ENCODE results near the gene THNSL1. TPM values are rescaled to one million over a fixed set of nuclear protein-coding genes. Genes with fewer than 3 reads are reported as not detected.
"Not testable (repeated sequence)": the region's sequence is repeated elsewhere in the genome, so short reads cannot be mapped to it uniquely, and the experiment has no call there.

The THNSL1 gene
- total RNA-seq, 1 donor from 2014 or later, result 7.7 TPM

DNA sequence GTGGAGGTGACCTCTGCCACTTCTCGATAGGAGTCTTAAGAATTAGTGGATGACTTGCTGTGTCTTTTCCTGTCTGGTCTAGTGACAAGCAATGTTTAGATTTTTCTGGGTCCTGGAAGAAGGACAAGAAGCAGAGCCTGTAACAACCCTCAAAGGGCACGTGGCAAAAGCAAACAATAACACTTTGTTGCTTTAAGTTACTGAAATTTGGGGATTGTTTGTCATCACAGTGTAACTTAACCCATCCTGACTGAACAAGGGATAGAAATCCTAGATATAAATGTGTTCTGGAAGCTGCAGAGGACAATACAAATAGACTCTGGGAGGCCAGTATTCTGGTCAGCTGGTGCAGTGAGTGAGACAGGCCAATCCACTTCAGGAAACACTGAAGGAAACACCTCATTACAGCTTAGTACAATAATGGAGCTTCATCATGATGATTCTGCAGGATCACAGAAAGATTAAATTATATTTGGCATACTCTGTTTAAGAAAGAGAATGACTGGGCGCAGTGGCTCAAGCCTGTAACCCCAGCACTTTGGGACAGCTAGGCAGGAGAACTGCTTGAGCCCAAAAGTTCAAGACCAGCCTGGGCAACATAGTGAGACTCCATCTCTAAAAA is 23.8 kb upstream of the THNSL1 start:
- ATAC-seq (no peak), DNase-seq (no peak)
- intact Hi-C loops (cut with micrococcal nuclease), result loop anchor here (10.0 kb wide), 1 partner anchor 348 kb away; no protein-coding TSS in a partner anchor

DNA sequence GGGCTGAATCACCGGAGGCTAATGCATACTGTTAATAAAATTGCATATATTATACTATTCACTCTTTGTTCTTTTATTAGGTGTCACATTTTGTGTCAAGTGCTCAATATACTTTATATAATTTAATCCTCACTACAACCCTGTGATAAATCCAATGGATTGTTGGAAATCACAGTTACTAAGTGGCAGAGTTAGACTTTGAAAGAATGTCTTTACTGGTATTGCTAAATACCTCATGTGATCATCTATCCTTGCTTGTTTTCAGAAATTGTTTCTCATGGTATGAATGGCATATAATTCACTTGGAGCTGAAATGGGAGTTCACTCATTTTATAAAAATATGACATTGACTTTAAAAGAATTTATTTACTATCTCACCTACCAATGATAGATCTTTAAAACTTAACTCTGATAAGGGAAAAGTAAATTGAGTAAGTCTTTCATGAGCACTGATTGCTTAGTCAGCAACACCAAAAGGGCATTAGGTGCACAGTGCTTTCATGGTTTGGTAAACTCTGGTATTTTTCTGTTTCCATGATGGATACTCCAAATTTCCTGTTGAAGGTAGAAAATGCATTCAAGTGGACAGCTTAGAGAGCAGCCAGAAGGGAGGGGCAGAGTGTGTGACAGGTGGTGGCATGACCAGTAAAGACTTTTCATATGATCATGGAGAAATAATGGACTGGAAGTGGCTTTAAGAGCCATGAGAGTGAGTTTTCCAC is 23.0 kb upstream of the THNSL1 start:
- DNase-seq (no peak), ATAC-seq (no peak)
- intact Hi-C loops (cut with micrococcal nuclease), result loop anchor here (10.0 kb wide), 1 partner anchor 349 kb away; no protein-coding TSS in a partner anchor

DNA sequence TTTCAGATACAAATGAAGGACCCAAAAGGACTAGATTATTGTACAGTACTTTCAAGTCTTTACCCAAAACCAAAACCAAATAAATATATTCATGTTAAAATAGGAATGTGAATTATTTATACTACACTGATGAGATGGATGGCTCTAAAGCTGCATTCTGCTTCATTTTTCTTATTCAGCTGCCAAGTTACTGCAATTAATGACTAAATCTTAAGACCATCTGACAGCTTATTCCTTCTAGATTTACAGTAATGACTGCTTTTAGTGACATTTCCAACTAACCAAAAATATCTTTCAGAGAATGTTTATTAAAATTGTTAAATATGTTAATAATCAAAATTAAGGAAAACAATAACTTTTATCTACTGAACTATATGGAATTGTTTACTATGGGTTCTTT is 21.3 kb upstream of the THNSL1 start:
- no peak for DNase-seq
- intact Hi-C loops (cut with micrococcal nuclease), result loop anchor here (10.0 kb wide), 1 partner anchor 350 kb away; no protein-coding TSS in a partner anchor
- no peak for ATAC-seq

DNA sequence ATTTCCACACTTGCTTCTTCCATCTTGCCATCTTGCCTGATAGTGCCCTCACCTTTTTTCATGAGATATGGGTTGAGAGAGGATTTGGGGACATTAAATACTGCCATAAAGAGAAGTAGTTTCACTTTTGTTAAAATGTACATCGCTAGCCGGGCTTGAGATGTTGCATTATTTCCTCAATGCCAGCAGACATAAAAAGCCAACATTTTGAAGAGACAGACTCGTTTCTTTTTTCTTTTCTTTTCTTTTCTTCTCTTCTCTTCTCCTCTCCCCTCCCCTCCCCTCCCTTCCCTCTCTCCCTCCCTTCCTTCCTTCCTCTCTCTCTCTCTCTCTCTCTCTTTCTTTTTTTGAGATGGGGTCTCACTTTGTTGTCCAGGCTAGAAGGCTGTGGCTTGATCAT is 18.4 kb upstream of the THNSL1 start:
- no peak for DNase-seq
- ATAC-seq, result no peak
- intact Hi-C loops (cut with micrococcal nuclease), result loop anchor here (10.0 kb wide), 1 partner anchor 353 kb away; no protein-coding TSS in a partner anchor

DNA sequence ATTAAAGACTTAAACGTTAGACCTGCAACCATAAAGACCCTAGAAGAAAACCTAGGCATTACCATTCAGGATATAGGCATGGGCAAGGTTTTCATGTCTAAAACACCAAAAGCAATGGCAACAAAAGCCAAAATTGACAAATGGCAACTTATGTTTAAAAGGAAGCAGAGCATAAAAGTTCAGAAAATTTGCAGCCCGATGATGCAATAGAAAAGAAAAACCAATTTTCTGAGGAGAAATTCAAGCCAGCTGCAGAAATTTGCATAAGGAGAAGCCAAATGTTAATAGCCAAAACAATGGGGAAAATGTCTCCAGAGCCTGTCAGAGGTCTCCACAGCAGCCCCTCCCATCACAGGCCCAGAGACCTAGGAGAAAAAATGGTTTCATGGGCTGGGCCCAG is 4.8 kb upstream of the THNSL1 start:
- ATAC-seq; intact Hi-C loops (cut with micrococcal nuclease); DNase-seq: not testable (repeated sequence)

DNA sequence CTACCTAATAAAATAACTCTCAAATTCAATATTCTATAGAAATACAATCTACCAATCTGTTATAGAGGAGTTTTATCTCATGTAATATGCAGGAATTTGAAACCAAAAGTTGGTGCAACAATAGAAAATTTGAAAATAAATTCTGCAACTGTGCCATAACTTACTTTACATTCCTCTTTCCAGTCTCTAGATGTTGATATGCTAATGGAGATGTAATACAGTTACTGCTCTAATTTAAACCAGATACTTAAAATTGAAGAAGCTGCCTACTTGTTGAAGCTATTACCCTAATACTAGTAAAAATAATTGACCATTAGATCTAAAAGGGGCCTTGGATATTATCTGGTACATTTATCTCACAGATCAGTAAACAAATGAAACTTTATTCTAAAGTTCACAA is 1.8 kb upstream of the THNSL1 start:
- intact Hi-C loops (cut with micrococcal nuclease), result no loop called here
- DNase-seq (no peak), ATAC-seq (no peak)

DNA sequence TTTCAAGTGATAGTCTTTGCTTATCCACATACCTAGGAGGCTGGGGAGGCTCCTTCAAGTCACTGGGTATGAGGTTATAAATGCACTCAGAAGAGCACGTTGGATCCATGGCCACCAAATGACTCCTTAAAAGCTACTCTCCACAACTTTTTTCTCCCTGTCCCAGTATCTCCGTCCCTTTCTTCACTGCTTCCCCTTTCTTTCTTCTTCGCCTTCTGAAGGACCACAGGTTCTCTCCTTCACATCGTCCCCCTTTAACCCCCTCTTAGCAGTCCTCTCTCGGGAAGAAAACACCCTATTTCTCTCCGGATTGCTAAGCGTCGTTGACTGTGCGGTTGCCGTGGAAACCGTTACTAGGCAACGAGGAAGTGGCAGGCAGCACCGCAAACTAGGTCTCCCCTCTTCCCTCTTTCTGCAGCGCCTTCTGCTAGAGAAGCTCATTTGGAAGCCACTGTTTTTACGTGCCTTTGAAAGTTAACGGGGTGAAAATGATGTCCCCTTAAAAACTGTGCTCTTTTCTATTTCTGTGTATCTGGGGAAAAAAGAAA is 510 bp upstream of the THNSL1 start, which contains the start of gene ENKUR:
TSS of gene ENKUR (minus strand) at position 331 of the 548 bp plus-strand sequence. CDS start at position 109, 222 bp downstream.
- intact Hi-C loops (cut with micrococcal nuclease), result no loop called here
- DNase-seq (peak; percentile 92), ATAC-seq (peak; percentile 57)

DNA sequence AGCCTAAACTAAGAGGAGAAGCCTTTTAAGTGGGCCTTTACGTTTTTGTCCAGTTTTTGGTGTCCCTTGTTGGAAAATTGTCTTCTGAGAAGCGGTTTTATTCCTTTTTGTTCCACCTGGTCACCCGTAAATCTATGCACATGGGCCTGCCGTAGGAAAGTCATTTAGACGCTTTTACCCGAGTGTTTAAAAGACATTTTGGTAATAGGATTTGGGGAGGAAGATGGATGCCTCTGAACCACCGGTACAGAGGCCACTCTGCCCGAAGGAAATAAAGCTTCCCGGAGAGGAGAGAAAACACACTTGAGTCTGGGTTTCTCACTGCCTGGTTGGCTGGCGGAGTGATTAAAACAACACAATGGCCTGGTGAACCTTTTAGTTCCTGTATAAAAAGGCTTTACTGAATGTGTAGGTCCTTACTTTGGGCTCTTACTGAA is 760 bp downstream of the THNSL1 start:
- intact Hi-C loops (cut with micrococcal nuclease), result no loop called here
- DNase-seq (no peak), ATAC-seq (no peak)

DNA sequence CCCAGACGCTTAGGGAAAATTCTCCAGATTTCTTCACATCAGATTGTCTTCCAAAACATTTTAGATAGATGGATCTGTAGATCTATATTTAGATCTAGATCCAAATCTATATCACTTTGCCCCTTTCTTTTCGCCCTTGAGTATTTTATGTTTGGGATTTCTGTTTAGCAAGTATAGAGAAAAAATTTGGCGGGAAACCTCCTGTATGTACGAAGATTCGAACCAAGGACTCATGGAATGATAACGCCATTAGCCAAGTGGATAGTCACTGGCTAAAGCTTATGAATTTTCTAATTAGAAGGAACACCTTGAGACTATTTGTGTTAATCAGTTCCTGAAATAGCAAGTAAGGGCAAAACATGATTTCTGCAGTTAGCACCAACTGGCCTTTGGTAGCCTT is 1.2 kb downstream of the THNSL1 start:
- ATAC-seq, result no peak
- DNase-seq, result no peak
- intact Hi-C loops (cut with micrococcal nuclease), result no loop called here

DNA sequence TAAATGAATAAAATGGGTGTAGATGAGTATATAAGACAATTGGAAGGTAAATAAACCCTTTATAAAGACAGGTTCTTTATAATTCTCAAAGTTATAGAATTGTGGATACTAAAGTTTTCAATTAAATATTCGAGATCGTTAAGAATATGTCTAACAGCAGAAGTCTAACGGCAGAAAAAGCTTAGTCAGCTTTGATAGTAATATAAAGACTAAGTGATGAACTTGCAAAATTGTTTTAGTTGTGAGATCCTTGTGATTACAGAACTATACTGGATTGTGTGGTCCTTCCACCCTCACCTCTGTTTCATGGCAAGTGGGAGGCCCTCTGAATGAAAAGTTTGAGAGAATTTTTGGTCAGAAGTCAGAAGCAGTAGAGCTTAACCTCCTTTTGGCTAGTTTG is 2.3 kb downstream of the THNSL1 start:
- intact Hi-C loops (cut with micrococcal nuclease), result no loop called here
- ATAC-seq (no peak), DNase-seq (no peak)

DNA sequence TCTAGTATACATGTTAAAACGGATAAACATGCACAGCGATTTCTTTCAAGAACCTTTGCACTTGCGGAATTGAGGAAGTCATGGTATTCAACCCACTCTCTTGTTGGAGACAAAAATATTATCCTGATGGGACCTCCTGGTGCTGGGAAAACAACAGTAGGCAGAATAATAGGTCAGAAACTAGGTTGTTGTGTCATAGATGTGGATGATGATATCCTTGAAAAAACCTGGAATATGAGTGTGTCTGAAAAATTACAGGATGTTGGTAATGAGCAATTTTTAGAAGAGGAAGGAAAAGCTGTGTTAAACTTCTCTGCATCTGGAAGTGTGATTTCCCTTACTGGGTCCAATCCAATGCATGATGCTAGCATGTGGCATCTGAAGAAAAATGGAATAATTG is 6.9 kb downstream of the THNSL1 start:
- no peak for DNase-seq

DNA sequence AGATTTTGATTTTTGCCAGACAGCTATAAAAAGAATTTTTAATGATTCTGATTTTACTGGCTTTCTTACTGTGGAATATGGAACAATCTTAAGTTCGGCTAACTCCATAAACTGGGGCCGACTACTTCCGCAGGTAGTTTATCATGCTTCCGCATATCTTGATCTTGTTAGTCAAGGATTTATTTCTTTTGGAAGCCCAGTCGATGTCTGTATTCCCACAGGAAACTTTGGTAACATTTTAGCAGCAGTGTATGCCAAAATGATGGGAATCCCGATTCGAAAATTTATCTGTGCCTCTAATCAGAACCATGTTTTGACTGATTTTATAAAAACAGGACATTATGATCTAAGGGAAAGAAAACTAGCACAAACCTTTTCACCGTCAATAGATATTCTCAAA is 8.1 kb downstream of the THNSL1 start:
- intact Hi-C loops (cut with micrococcal nuclease), result no loop called here
- DNase-seq, result no peak
- ATAC-seq, result no peak

More for the DNA sequence above, 6.9 kb downstream of the THNSL1 start:
- ATAC-seq, result peak; percentile 41
- intact Hi-C loops (cut with micrococcal nuclease), result no loop called here

DNA sequence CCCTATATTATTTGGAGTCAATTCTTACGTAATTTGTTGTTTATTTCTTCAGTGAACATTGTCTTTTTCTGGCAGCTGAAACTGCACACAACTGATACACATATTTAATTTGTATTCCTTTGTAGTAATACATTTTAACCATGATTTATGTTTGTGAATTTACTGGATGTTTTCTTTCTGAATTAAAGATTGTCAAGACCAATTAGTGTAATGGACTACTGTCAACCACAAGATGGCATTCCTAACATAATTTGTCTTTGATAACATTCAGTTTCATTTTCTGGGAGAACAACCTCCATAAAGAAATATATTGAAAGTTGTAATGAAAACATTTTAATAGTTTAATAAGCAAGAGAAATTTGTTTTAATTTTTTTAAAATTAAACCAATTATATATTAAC is 10.1 kb downstream of the THNSL1 start:
- intact Hi-C loops (cut with micrococcal nuclease), result loop anchor here (5.0 kb wide), 1 partner anchor 56 kb away; no protein-coding TSS in a partner anchor
- DNase-seq (no peak), ATAC-seq (no peak)

DNA sequence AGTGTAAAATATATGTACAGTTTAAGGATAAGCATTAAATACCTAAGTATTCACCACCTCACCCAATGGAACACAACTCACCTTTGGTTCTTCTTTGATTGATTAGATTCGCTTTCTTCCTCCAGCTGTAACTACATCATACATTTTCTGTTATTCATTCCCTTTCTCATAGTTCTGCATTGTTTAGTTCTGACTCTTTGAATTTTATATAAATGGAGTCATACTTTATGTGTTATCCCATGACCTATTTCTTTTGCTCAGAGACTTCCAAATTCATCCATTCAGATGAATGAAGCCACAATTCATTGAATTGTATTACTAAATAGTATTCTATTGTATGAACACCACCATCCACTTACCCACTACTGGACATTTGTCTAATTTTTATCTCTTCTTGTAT is 12.3 kb downstream of the THNSL1 start:
- ATAC-seq (no peak), DNase-seq (no peak)
- intact Hi-C loops (cut with micrococcal nuclease), result loop anchor here (5.0 kb wide), 1 partner anchor 54 kb away; no protein-coding TSS in a partner anchor

DNA sequence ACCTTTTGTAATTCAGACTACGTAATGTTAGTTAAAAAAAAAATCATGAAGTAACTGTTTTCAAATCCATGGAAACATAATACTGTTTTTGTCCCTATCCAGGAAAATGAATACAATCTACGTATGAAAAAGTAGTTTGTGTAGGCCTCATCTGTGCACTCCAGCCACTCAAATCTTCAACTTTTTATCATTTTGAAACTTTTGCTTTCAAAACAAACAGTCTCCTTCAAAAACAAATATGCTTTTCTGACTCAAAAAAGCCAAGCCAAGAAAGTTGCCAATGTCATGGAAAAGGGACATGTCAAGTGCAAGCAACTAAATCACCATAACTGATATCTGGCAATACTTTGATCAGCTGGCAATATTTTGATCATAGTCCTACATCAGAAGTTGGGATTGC is 13.1 kb downstream of the THNSL1 start:
- ATAC-seq, result no peak
- intact Hi-C loops (cut with micrococcal nuclease), result loop anchor here (5.0 kb wide), 1 partner anchor 53 kb away; no protein-coding TSS in a partner anchor
- no peak for DNase-seq

DNA sequence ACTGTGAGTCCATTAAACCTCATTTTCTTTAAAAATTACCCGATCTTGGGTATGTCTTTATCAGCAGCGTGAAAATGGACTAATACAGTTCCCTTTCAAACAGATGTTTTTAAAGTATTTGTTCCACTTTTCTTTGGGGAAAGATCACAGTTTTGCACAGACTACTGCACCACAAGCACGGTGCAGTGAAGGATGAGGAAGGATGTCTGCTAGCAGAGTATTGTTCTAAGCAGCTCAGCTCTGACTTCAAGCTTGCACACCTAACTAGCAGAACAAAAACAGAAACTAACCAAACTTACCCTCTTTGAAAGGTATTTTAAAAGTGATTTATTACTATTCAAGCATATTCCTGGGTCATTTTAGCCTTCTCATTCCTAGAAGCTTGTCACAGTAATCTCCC is 20.0 kb downstream of the THNSL1 start:
- DNase-seq, result no peak
- no peak for ATAC-seq
- intact Hi-C loops (cut with micrococcal nuclease), result no loop called here

DNA sequence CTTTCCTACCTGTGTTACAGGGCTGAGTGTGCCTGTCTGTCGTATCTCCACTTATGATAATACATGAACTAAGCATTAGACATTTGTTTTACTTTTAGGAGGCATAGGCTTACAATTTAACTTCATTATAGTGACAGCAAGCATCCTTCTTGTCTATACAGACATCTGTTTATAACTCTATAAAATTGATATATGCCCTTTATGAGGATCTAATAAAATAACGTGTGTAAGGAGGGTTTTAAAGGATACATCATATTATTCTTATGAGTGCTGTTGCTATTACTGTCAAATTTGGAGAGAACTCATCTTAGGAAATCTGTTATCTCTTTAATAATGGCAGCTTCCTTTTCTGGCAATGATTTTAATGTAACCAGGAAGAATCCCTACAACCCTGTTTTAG is 21.9 kb downstream of the THNSL1 start:
- intact Hi-C loops (cut with micrococcal nuclease), result no loop called here
- no peak for ATAC-seq
- DNase-seq, result no peak

DNA sequence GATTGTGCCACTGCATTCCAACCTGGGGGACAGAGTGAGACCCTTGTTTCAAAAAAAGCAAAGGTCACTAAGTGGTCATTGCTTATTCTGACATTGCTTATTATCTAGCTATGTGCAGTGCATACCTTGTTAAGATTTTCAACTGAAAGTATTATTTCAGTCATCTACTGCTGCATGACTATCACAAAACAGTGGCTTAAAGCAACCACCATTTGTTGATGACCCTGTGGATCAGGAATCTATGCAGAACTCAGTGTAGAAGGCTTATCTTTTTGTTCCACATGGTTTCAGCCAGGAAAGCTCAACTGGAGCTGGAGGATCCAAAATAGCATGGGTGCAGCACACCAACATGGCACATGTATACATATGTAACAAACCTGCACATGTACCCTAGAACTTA is 23.1 kb downstream of the THNSL1 start:
- ATAC-seq (no peak), DNase-seq (no peak)
- intact Hi-C loops (cut with micrococcal nuclease), result no loop called here

DNA sequence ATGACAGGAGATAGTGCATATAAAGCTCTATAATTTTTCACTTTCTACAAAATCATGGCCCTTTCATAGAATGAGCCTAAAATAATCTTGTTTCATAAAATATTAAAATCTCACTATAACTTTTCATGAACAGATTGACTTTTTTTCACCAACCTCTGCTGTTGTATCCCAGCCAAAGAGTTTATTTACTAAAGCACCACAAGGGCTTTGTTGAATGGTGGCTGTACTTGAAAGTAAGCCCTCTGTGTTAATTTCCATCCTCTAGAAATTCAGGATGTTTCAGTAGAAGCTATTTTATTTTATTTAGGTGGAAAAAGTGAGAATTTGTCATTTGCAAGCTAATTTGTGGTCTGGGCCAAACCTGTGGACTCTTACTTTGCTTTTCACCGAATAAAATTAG is 30.2 kb downstream of the THNSL1 start:
- intact Hi-C loops (cut with micrococcal nuclease), result no loop called here
- ATAC-seq (no peak), DNase-seq (no peak)

DNA sequence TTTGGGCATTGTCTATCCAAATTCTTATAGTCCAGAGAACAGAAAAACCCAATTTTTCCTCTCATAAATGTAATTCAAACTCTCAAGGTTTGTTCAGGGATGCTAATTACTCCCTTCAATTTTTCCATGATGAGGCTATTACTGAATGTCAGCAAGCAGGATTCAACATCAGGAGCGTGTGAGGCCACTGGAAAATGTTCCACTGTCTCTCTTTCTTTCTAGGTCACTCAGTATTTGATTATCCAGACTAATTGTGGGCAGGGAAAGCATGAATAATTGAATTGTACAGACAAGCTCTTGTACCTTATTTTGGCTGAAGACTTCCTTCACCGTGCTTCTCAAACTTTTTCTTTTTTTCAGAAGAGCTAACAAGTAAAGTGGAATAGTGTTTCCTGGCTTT is 30.7 kb downstream of the THNSL1 start:
- intact Hi-C loops (cut with micrococcal nuclease), result no loop called here
- ATAC-seq, result no peak

More for the DNA sequence above, 30.7 kb downstream of the THNSL1 start:
- DNase-seq, result no peak
